HEK293T (cell line): Measurements from ENCODE around the gene OCEL1.

Source experiments
- ARNT ChIP-seq: fragments of 450-650 bp; IDR thresholded peaks from 2 replicates; pipeline ENCODE4 v1.6.1; 2017; ENCODE audit warnings: mild to moderate bottlenecking
- BHLHE40 ChIP-seq: fragments of 450-650 bp; IDR thresholded peaks from 2 replicates; pipeline ENCODE4 v1.6.1; 2016; ENCODE audit warnings: mild to moderate bottlenecking, moderate library complexity, borderline replicate concordance
- ELF4 ChIP-seq: fragments of 450-650 bp; IDR thresholded peaks from 2 replicates; pipeline ENCODE4 v1.6.1; 2017; ENCODE audit warnings: antibody characterized with exemption
- FOXA1 ChIP-seq: fragments of 450-650 bp; IDR thresholded peaks from 2 replicates; pipeline ENCODE4 v1.6.1; 2016; ENCODE audit warnings: mild to moderate bottlenecking
- FOXK2 ChIP-seq: fragments of 450-650 bp; IDR thresholded peaks from 2 replicates; pipeline ENCODE4 v1.6.1; 2016; ENCODE audit warnings: mild to moderate bottlenecking
- FOXM1 ChIP-seq: fragments of 450-650 bp; IDR thresholded peaks from 2 replicates; pipeline ENCODE4 v1.6.1; 2017; ENCODE audit warnings: mild to moderate bottlenecking, borderline replicate concordance
- TARDBP ChIP-seq: fragments of 450-650 bp; IDR thresholded peaks from 2 replicates; pipeline ENCODE4 v1.6.1; 2016
- ZNF384 ChIP-seq: fragments of 450-650 bp; IDR thresholded peaks from 2 replicates; pipeline ENCODE4 v1.6.1; 2016

DNA sequence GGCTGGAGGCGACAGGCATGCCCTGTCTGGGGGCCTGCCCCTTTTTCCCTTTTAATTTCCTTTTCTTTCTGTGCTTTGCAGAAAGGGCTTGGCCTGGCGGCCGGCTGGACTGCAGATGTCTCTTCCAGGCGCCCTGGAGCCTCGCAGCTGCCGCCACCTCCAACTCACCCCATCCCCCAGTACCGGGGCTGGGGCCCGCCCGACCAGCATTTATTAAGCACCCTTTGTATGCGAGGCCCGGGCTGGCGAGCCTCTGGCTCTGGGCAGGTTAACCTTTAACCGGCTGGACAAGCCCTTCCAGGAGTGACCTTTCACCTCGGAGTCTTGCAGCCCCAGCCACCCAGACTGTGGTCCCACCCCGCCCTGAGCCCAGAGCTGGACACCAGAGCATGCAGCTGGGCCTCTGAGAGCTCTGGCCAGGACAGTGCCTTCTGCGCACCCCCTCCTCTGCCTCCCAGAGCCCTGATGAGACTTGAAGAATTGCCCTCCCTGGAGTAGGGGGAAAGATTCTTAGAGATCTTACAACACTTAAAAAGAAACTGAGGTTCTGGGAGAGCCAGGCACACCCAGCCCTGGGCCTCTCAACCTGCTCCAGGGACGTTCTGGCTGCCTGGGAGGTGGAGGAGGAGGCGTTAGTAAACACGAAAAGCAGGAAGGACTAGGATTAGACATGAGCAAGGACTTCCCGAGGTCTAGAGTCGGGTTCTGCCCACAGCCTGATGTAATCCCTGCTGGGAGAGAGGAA, 20.8 kb downstream of the OCEL1 start:
- no peak for TF ChIP-seq FOXM1
- no peak for TF ChIP-seq ARNT
- TF ChIP-seq ZNF384, result no peak
- no peak for TF ChIP-seq TARDBP
- no peak for TF ChIP-seq FOXK2
- TF ChIP-seq ELF4, result no peak
- TF ChIP-seq BHLHE40, result no peak
- TF ChIP-seq FOXA1, result no peak
